B cell (primary cell): Measurements from ENCODE around the gene SLC24A3.

ENCODE experiments used
- EZH2 ChIP-seq: IDR thresholded peaks from 2 replicates; pipeline ENCODE4 v1.6.1; 2012; ENCODE audit warnings: borderline replicate concordance, low read depth, mild to moderate bottlenecking, moderate library complexity, low read length; ENCODE audit not compliant: insufficient read depth, poor library complexity, severe bottlenecking
- TF ChIP-seq, protein P1 (sequence below): fragments of 200-600 bp; IDR thresholded peaks from one replicate; pipeline ENCODE4 v1.8.0; 2022; ENCODE audit warnings: antibody characterized with exemption, mild to moderate bottlenecking

DNA sequence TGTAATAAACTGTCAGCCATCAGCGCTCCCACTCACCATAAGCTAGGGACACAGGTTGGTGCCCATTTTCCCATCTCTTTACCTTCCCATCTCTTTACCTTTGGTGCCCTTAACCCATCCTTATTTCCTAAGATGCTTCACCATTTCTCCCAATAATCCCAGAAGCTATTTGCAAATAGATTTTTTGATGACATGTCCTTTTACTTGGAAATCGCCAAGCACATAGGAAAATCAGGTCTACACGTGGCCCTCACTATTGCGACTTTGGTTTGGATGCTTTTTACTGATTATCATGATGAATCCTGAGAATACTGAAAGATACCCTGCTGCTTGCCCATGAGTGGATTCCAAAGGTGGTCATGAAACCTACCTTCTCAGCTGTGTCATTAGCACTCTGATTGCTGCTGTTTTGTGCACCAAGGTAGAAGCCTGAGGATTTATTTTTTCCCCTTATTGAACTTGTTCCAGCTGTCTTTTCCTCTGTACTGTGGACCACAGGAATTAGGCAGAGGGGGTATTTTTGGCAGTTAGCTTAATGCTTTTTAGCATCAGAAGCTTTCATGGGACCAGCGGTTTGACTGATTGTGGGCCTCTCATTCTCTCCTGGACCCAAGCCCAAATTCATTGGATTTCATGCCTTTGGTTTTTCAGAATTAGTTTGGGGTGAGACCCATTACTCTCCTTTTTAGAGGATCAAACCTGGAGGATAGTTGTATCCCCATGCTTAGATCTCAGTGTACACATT is 316.0 kb downstream of the SLC24A3 start:
- TF ChIP-seq, protein P1, sequence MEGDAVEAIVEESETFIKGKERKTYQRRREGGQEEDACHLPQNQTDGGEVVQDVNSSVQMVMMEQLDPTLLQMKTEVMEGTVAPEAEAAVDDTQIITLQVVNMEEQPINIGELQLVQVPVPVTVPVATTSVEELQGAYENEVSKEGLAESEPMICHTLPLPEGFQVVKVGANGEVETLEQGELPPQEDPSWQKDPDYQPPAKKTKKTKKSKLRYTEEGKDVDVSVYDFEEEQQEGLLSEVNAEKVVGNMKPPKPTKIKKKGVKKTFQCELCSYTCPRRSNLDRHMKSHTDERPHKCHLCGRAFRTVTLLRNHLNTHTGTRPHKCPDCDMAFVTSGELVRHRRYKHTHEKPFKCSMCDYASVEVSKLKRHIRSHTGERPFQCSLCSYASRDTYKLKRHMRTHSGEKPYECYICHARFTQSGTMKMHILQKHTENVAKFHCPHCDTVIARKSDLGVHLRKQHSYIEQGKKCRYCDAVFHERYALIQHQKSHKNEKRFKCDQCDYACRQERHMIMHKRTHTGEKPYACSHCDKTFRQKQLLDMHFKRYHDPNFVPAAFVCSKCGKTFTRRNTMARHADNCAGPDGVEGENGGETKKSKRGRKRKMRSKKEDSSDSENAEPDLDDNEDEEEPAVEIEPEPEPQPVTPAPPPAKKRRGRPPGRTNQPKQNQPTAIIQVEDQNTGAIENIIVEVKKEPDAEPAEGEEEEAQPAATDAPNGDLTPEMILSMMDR, result no peak
- TF ChIP-seq EZH2, result no peak
